ENCODE results near the gene PLK4.
A peak's percentile ranks its signal among the peaks of the same experiment; 100 is the strongest.
"Not testable (repeated sequence)": the region's sequence is repeated elsewhere in the genome, so short reads cannot be mapped to it uniquely, and the experiment has no call there.

PLK4 gene

GRCh38 chr4:127905029-127905428 lies 24.3 kb downstream of the PLK4 start:
- no peak for DNase-seq (ENCODE audit: low read depth)

GRCh38 chr4:127916512-127916911 lies 35.8 kb downstream of the PLK4 start:
- DNase-seq (ENCODE audit: low read depth) = peak; percentile 37

- DNase-seq (ENCODE audit: low read depth) = no peak
Observed at GRCh38 chr4:127917151-127917550, 36.5 kb downstream of the PLK4 start.

- DNase-seq (ENCODE audit: low read depth) = no peak
Observed at GRCh38 chr4:127920521-127920920, 39.8 kb downstream of the PLK4 start.

GRCh38 chr4:127922226-127922625 lies 41.5 kb downstream of the PLK4 start:
- no peak for DNase-seq (ENCODE audit: low read depth)

GRCh38 chr4:127925720-127926119 lies 45.0 kb downstream of the PLK4 start:
- not testable (repeated sequence) for DNase-seq (ENCODE audit: low read depth)

GRCh38 chr4:127930175-127930574 lies 49.5 kb downstream of the PLK4 start:
- no peak for DNase-seq (ENCODE audit: low read depth)

GRCh38 chr4:127931836-127932235 lies 51.1 kb downstream of the PLK4 start:
- peak; percentile 12 for DNase-seq (ENCODE audit: low read depth)

- DNase-seq (ENCODE audit: low read depth) = peak; percentile 31
Observed at GRCh38 chr4:127936974-127937373, 56.3 kb downstream of the PLK4 start.
